Measurements from ENCODE around the gene HOXD13.

HOXD13 gene

DNA sequence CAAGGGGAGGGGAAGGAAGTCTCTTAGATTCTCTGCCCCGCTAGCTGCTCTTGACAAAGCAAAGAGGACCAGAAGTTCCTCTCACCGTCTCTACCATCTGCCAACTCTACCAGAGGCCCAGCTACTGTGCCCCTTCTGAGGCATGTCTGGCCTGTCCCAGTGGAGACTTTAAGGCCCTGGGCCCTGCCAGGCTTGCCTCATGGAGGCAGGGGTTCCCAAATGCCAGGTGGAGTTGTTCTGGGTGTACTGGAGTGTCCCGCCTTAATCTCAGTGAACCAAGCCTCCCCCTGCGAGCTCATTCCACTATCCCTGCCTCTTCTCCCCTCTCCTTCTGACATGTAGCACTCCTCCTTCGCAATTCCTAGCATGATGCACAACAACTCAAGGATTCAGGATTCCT lies 9.3 kb downstream of the HOXD13 start:
- Histone ChIP-seq H3K9me3 (ENCODE audit: insufficient read depth, low read length) (no peaks in the 10 kb centered on the region), H3F3A (ENCODE audit: insufficient read depth) (no peaks in the 10 kb centered on the region), H3K4me3 (ENCODE audit: insufficient read depth, low read length, poor library complexity, severe bottlenecking) (no peak overlapping the region), H3K79me2 (ENCODE audit: insufficient read depth, low read length) (no peaks in the 10 kb centered on the region), H3K9me2 (replicated peaks; ENCODE audit: insufficient read depth, low read length) (no peaks in the 10 kb centered on the region), H4K20me1 (ENCODE audit: low read depth, low read length) (no peaks in the 10 kb centered on the region), H3K9ac (ENCODE audit: low read length) (no peak overlapping the region), H3K27ac (ENCODE audit: low read depth, low read length) (no peak overlapping the region), H3K36me3 (ENCODE audit: low read length) (no peaks in the 10 kb centered on the region), H2AFZ (ENCODE audit: low read depth, low read length, severe bottlenecking) (no peak overlapping the region), H3K27me3 (ENCODE audit: low read length) (no peaks in the 10 kb centered on the region), H3K4me2 (ENCODE audit: low read depth, low read length, poor library complexity, severe bottlenecking) (no peak overlapping the region)
- no peak for TF ChIP-seq EZH2phosphoT487 (conservative IDR thresholded peaks at IDR 0.05; ENCODE audit: low read length)
- TF ChIP-seq, protein P1, sequence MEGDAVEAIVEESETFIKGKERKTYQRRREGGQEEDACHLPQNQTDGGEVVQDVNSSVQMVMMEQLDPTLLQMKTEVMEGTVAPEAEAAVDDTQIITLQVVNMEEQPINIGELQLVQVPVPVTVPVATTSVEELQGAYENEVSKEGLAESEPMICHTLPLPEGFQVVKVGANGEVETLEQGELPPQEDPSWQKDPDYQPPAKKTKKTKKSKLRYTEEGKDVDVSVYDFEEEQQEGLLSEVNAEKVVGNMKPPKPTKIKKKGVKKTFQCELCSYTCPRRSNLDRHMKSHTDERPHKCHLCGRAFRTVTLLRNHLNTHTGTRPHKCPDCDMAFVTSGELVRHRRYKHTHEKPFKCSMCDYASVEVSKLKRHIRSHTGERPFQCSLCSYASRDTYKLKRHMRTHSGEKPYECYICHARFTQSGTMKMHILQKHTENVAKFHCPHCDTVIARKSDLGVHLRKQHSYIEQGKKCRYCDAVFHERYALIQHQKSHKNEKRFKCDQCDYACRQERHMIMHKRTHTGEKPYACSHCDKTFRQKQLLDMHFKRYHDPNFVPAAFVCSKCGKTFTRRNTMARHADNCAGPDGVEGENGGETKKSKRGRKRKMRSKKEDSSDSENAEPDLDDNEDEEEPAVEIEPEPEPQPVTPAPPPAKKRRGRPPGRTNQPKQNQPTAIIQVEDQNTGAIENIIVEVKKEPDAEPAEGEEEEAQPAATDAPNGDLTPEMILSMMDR (IDR thresholded peaks at IDR 0.05; ENCODE audit: insufficient read depth, low read length, poor library complexity, severe bottlenecking), result no peak

DNA sequence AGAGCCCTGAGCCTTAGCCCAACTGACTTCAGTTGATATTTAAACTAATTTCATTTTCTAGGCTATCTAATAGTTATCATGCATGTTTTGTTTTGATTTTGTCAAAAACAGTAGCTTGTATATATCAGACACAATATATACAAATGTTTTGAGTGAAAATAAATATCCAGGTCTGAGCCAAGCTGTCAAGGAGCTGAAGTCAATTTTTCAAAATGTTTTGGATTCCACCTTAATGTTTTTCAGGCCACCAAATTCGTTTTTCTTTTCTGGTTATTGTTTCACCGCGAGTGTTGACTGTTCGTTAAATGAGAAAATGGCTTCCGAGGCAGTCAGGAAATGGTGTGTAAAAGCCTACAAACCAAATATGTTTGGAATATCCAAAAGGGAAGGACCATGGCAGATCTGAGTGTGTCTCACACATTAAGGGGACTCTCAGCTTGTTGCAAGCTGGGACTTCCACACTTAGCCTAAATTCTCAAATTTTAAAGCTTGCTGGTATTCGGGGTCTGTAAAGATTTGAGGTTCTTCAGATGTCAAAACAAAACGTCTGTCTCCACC lies 9.9 kb downstream of the HOXD13 start:
- no peak overlapping the region for H3K4me3 ChIP-seq (ENCODE audit: insufficient read depth, low read length, poor library complexity, severe bottlenecking)
- H3K9ac ChIP-seq (ENCODE audit: low read length), result no peak overlapping the region
- TF ChIP-seq EZH2phosphoT487 (conservative IDR thresholded peaks at IDR 0.05; ENCODE audit: low read length), result no peak
- TF ChIP-seq, protein P1 (IDR thresholded peaks at IDR 0.05; ENCODE audit: insufficient read depth, low read length, poor library complexity, severe bottlenecking), result no peak

DNA sequence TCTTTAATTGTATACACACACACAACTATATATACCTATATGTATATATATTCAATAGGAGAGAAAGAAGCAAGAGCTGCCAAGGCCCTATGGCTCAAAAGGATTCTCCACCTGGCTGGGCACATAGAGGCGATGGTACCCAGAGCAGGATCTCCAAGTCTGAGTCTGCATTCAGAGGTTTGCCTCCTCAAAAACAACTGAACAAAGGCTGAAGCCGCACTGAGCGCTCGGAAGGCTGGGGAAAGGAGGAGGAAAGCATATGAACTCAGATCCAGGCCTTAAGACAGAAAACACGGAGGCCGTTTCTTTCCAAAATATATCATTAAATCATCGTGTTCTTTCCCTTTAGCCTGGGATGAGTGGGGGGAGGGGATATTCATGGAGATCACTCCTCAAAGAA lies 10.7 kb downstream of the HOXD13 start:
- no peak overlapping the region for H3K27ac ChIP-seq (ENCODE audit: low read depth, low read length)
- H3K79me2 ChIP-seq (ENCODE audit: insufficient read depth, low read length), result no peaks in the 10 kb centered on the region

More for the DNA sequence above, 9.9 kb downstream of the HOXD13 start:
- no peaks in the 10 kb centered on the region for H3K36me3 ChIP-seq (ENCODE audit: low read length)
- no peak overlapping the region for H3K27ac ChIP-seq (ENCODE audit: low read depth, low read length)
- H3K9me2 ChIP-seq (replicated peaks; ENCODE audit: insufficient read depth, low read length), result no peaks in the 10 kb centered on the region
- H3F3A ChIP-seq (ENCODE audit: insufficient read depth), result no peaks in the 10 kb centered on the region
- no peaks in the 10 kb centered on the region for H3K27me3 ChIP-seq (ENCODE audit: low read length)
- H2AFZ ChIP-seq (ENCODE audit: low read depth, low read length, severe bottlenecking), result no peak overlapping the region
- no peaks in the 10 kb centered on the region for H3K79me2 ChIP-seq (ENCODE audit: insufficient read depth, low read length)
- H3K4me2 ChIP-seq (ENCODE audit: low read depth, low read length, poor library complexity, severe bottlenecking), result no peak overlapping the region
- no peaks in the 10 kb centered on the region for H3K9me3 ChIP-seq (ENCODE audit: insufficient read depth, low read length)
- H4K20me1 ChIP-seq (ENCODE audit: low read depth, low read length), result no peaks in the 10 kb centered on the region

More for the DNA sequence above, 10.7 kb downstream of the HOXD13 start:
- Histone ChIP-seq H4K20me1 (ENCODE audit: low read depth, low read length) (no peaks in the 10 kb centered on the region), H3K36me3 (ENCODE audit: low read length) (no peaks in the 10 kb centered on the region), H3K9me3 (ENCODE audit: insufficient read depth, low read length) (no peaks in the 10 kb centered on the region), H3K9me2 (replicated peaks; ENCODE audit: insufficient read depth, low read length) (no peaks in the 10 kb centered on the region), H3F3A (ENCODE audit: insufficient read depth) (no peaks in the 10 kb centered on the region), H3K4me2 (ENCODE audit: low read depth, low read length, poor library complexity, severe bottlenecking) (no peak overlapping the region), H3K4me3 (ENCODE audit: insufficient read depth, low read length, poor library complexity, severe bottlenecking) (no peak overlapping the region), H3K27me3 (ENCODE audit: low read length) (no peaks in the 10 kb centered on the region), H2AFZ (ENCODE audit: low read depth, low read length, severe bottlenecking) (no peak overlapping the region), H3K9ac (ENCODE audit: low read length) (no peak overlapping the region)
- TF ChIP-seq EZH2phosphoT487 (conservative IDR thresholded peaks at IDR 0.05; ENCODE audit: low read length), result no peak
- TF ChIP-seq, protein P1 (IDR thresholded peaks at IDR 0.05; ENCODE audit: insufficient read depth, low read length, poor library complexity, severe bottlenecking), result no peak
